ENCODE data around the gene ZIC4.

ZIC4 gene

GRCh38 chr3:147370349-147370748 is 36.0 kb downstream of the ZIC4 start:
- Histone ChIP-seq H3K9me3 (ENCODE audit: low read depth, low read length) (no peaks in the 10 kb centered on the region), H3K36me3 (ENCODE audit: insufficient read depth, low read length) (no peaks in the 10 kb centered on the region), H3K27ac (no peak overlapping the region), H3K9ac (ENCODE audit: insufficient read length) (no peak overlapping the region), H3K4me3 (no peak overlapping the region)
- DNase-seq (ENCODE audit: low read depth, low spot score) = no peak
- TF ChIP-seq POLR2AphosphoS5 (IDR thresholded peaks at IDR 0.05; ENCODE audit: borderline replicate concordance, low read depth, low read length) (no peak), FOXP2 (optimal IDR thresholded peaks at IDR 0.05; ENCODE audit: control extremely low read depth, extremely low read length, insufficient read depth) (no peak), EZH2 (IDR thresholded peaks at IDR 0.05) (no peak)

- no peaks in the 10 kb centered on the region for H3K36me3 ChIP-seq (ENCODE audit: insufficient read depth, low read length)
- DNase-seq (ENCODE audit: low read depth, low spot score) = no peak
- H3K9ac ChIP-seq (ENCODE audit: insufficient read length) = no peak overlapping the region
- H3K27ac ChIP-seq = no peak overlapping the region
- H3K9me3 ChIP-seq (ENCODE audit: low read depth, low read length) = no peaks in the 10 kb centered on the region
- peak overlapping the region; percentile 37 for H3K4me3 ChIP-seq
- TF ChIP-seq POLR2AphosphoS5 (IDR thresholded peaks at IDR 0.05; ENCODE audit: borderline replicate concordance, low read depth, low read length) = no peak
- no peak for TF ChIP-seq FOXP2 (optimal IDR thresholded peaks at IDR 0.05; ENCODE audit: control extremely low read depth, extremely low read length, insufficient read depth)
- no peak for TF ChIP-seq EZH2 (IDR thresholded peaks at IDR 0.05)
Measured at GRCh38 chr3:147369661-147370123, 36.7 kb downstream of the ZIC4 start.

- TF ChIP-seq FOXP2 (optimal IDR thresholded peaks at IDR 0.05; ENCODE audit: control extremely low read depth, extremely low read length, insufficient read depth) (no peak), POLR2AphosphoS5 (IDR thresholded peaks at IDR 0.05; ENCODE audit: borderline replicate concordance, low read depth, low read length) (no peak), EZH2 (IDR thresholded peaks at IDR 0.05) (no peak)
- no peak for DNase-seq (ENCODE audit: low read depth, low spot score)
- H3K27ac ChIP-seq = no peak overlapping the region
- no peaks in the 10 kb centered on the region for H3K36me3 ChIP-seq (ENCODE audit: insufficient read depth, low read length)
- no peak overlapping the region for H3K9ac ChIP-seq (ENCODE audit: insufficient read length)
- no peaks in the 10 kb centered on the region for H3K9me3 ChIP-seq (ENCODE audit: low read depth, low read length)
- peak overlapping the region; percentile 37 for H3K4me3 ChIP-seq
Measured at GRCh38 chr3:147369231-147369630, 37.1 kb downstream of the ZIC4 start.

- Histone ChIP-seq H3K9ac (ENCODE audit: insufficient read length) (no peak overlapping the region), H3K36me3 (ENCODE audit: insufficient read depth, low read length) (no peaks in the 10 kb centered on the region), H3K27ac (no peak overlapping the region), H3K4me3 (peak overlapping the region; percentile 37), H3K9me3 (ENCODE audit: low read depth, low read length) (no peaks in the 10 kb centered on the region)
- no peak for TF ChIP-seq EZH2 (IDR thresholded peaks at IDR 0.05)
- no peak for TF ChIP-seq POLR2AphosphoS5 (IDR thresholded peaks at IDR 0.05; ENCODE audit: borderline replicate concordance, low read depth, low read length)
- TF ChIP-seq FOXP2 (optimal IDR thresholded peaks at IDR 0.05; ENCODE audit: control extremely low read depth, extremely low read length, insufficient read depth) = no peak
- DNase-seq (ENCODE audit: low read depth, low spot score) = no peak
Measured at GRCh38 chr3:147368561-147369221, 37.7 kb downstream of the ZIC4 start.

GRCh38 chr3:147368151-147368550 is 38.2 kb downstream of the ZIC4 start:
- no peaks in the 10 kb centered on the region for H3K9me3 ChIP-seq (ENCODE audit: low read depth, low read length)

GRCh38 chr3:147367676-147368075 is 38.7 kb downstream of the ZIC4 start:
- no peak overlapping the region for H3K4me3 ChIP-seq
- TF ChIP-seq POLR2AphosphoS5 (IDR thresholded peaks at IDR 0.05; ENCODE audit: borderline replicate concordance, low read depth, low read length) (no peak), EZH2 (IDR thresholded peaks at IDR 0.05) (no peak), FOXP2 (optimal IDR thresholded peaks at IDR 0.05; ENCODE audit: control extremely low read depth, extremely low read length, insufficient read depth) (no peak)
- no peak for DNase-seq (ENCODE audit: low read depth, low spot score)
- no peak overlapping the region for H3K27ac ChIP-seq
- H3K36me3 ChIP-seq (ENCODE audit: insufficient read depth, low read length) = no peaks in the 10 kb centered on the region
- H3K9ac ChIP-seq (ENCODE audit: insufficient read length) = no peak overlapping the region
- no peaks in the 10 kb centered on the region for H3K9me3 ChIP-seq (ENCODE audit: low read depth, low read length)

More at GRCh38 chr3:147368151-147368550, 38.2 kb downstream of the ZIC4 start:
- H3K9ac ChIP-seq (ENCODE audit: insufficient read length) = no peak overlapping the region
- no peaks in the 10 kb centered on the region for H3K36me3 ChIP-seq (ENCODE audit: insufficient read depth, low read length)
- TF ChIP-seq POLR2AphosphoS5 (IDR thresholded peaks at IDR 0.05; ENCODE audit: borderline replicate concordance, low read depth, low read length) (no peak), EZH2 (IDR thresholded peaks at IDR 0.05) (no peak), FOXP2 (optimal IDR thresholded peaks at IDR 0.05; ENCODE audit: control extremely low read depth, extremely low read length, insufficient read depth) (no peak)
- no peak overlapping the region for H3K4me3 ChIP-seq
- H3K27ac ChIP-seq = no peak overlapping the region
- DNase-seq (ENCODE audit: low read depth, low spot score) = no peak

GRCh38 chr3:147365196-147366115 is 40.9 kb downstream of the ZIC4 start:
- no peak for DNase-seq (ENCODE audit: low read depth, low spot score)
- TF ChIP-seq EZH2 (IDR thresholded peaks at IDR 0.05) (no peak), FOXP2 (optimal IDR thresholded peaks at IDR 0.05; ENCODE audit: control extremely low read depth, extremely low read length, insufficient read depth) (no peak), POLR2AphosphoS5 (IDR thresholded peaks at IDR 0.05; ENCODE audit: borderline replicate concordance, low read depth, low read length) (no peak)
- Histone ChIP-seq H3K36me3 (ENCODE audit: insufficient read depth, low read length) (no peaks in the 10 kb centered on the region), H3K4me3 (no peak overlapping the region), H3K9me3 (ENCODE audit: low read depth, low read length) (no peaks in the 10 kb centered on the region), H3K9ac (ENCODE audit: insufficient read length) (no peak overlapping the region), H3K27ac (no peak overlapping the region)

GRCh38 chr3:147364771-147365170 is 41.6 kb downstream of the ZIC4 start:
- no peak overlapping the region for H3K4me3 ChIP-seq
- H3K27ac ChIP-seq = no peak overlapping the region
- TF ChIP-seq FOXP2 (optimal IDR thresholded peaks at IDR 0.05; ENCODE audit: control extremely low read depth, extremely low read length, insufficient read depth) (no peak), EZH2 (IDR thresholded peaks at IDR 0.05) (no peak), POLR2AphosphoS5 (IDR thresholded peaks at IDR 0.05; ENCODE audit: borderline replicate concordance, low read depth, low read length) (no peak)
- H3K36me3 ChIP-seq (ENCODE audit: insufficient read depth, low read length) = no peaks in the 10 kb centered on the region
- no peaks in the 10 kb centered on the region for H3K9me3 ChIP-seq (ENCODE audit: low read depth, low read length)
- no peak for DNase-seq (ENCODE audit: low read depth, low spot score)
- H3K9ac ChIP-seq (ENCODE audit: insufficient read length) = no peak overlapping the region

All from SK-N-MC (cell line).